Pons (tissue), 1 donor: ENCODE measurements around the gene DYNLRB2.

Source experiments
- DNase-seq: peaks from one replicate; pipeline ENCODE4 v3.0.0-alpha.2; 2016; ENCODE audit warnings: low spot score

The DYNLRB2 gene

GRCh38 chr16:80540516-80541305, at the start of gene DYNLRB2:
Gene DYNLRB2, plus strand, starts transcription at chr16:80540993. Its CDS starts 84 bp downstream, at chr16:80541077.
- DNase-seq, result peak; percentile 90

GRCh38 chr16:80500116-80500859, 40.5 kb upstream of the DYNLRB2 start:
- no peak for DNase-seq

- DNase-seq, result no peak
These were observed 39.8 kb upstream of the DYNLRB2 start for GRCh38 chr16:80500961-80501525.

GRCh38 chr16:80503107-80503506, 37.7 kb upstream of the DYNLRB2 start:
- DNase-seq, result peak; percentile 27

GRCh38 chr16:80507538-80507937, 33.3 kb upstream of the DYNLRB2 start:
- no peak for DNase-seq

DNA sequence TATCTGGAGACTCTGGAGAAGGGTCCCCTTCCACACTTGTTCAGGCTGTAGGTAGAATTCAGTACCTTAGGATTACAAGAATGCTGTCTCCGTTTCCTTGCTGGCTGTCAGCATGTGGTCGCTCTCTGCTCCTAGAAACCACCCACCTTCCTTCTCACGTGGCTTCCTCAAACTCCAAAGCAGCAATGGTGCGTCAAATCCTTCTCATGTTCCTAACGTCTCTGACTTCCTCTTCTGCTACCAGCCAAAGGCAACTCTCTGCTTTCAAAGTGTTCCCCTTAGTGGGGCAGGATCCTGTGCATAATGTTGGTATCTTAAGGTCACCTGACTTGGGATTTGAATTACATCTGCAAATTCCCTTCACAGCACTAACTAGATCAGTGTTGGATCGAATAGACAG, 30.9 kb upstream of the DYNLRB2 start:
- DNase-seq, result peak; percentile 16

- DNase-seq, result no peak
These were observed 28.8 kb upstream of the DYNLRB2 start for GRCh38 chr16:80511824-80512592.

GRCh38 chr16:80512593-80512853, 28.3 kb upstream of the DYNLRB2 start:
- no peak for DNase-seq

GRCh38 chr16:80515374-80515773, 25.4 kb upstream of the DYNLRB2 start:
- DNase-seq, result no peak

GRCh38 chr16:80517846-80518245, 22.9 kb upstream of the DYNLRB2 start:
- no peak for DNase-seq

DNA sequence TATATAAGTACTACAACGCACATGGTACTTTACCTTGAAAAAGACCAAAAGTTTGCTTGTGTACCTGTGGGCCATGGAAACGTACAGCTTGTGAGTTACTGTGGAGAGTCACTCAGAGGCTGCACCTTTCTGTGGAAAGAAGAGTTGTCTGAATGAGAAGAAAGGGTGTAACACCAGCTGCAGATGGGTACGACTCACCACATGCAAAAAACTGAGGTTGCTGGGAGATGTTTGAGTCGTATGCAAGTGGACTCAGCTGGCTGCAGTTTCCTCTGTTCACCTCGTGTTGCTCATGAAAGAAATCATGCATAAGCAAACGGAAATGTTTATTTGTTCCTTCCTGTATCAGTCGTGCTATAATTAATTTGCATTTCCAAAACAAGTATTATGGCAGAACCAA, 22.4 kb upstream of the DYNLRB2 start:
- no peak for DNase-seq

DNA sequence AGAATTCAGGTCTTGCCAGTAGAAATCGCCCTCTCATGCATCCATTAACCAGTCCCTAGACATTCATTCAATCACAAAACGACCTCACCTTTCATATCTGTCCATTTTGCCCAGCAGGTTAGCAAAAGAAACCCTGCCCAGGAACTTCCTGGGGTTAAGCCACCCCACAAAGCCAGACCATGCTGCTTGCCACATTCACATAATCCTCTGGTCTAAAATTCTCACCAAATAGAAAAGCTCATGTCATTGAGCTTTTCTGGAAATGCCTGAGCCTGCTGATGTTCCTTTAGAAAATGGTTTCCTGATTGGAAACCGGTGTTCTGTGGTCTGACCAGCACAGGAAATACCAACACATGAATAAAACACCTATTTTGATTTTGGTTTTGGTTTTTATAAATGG, 21.6 kb upstream of the DYNLRB2 start:
- no peak for DNase-seq

DNA sequence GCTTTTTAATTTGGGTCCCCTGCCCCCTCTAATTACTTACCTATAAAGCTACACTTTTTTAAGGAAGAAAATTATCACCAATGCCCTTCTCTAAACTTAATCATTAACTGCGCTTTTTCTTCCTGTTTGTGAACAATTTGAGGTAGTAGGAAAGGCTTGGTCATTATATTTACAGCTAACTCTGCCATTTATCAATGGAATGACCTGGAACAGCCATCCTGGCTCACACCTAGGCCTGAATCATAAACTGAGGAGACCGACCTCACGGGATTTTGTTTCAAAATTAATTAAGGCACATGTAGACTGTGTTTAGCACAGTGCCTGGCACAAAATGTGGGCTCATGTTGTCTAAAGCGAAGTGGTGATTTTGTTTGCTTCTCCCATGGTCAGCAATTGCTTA, 15.4 kb upstream of the DYNLRB2 start:
- DNase-seq, result no peak

- DNase-seq, result peak; percentile 71
These were observed 14.3 kb upstream of the DYNLRB2 start for GRCh38 chr16:80526418-80527061.

DNA sequence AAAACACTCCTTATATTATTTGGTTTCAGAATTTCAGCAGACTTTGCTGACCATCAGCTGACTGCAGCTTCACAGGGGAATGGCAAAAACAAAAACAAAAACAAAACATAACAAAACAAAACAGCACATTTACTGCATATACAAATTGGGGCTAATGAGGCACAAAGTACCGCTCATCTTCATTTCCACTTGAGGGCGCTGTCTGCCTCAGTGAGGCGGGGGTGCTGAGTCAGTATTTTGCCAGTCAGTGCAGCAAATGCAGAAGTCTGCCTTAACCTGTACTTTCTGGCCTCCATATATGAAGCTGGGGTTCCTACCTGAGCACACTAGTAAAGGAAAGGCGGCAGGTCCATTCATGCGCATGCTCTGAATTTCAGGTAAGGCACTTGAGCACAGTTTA, 13.5 kb upstream of the DYNLRB2 start:
- DNase-seq, result no peak

- no peak for DNase-seq
These were observed 10.3 kb upstream of the DYNLRB2 start for GRCh38 chr16:80530479-80530878.

DNA sequence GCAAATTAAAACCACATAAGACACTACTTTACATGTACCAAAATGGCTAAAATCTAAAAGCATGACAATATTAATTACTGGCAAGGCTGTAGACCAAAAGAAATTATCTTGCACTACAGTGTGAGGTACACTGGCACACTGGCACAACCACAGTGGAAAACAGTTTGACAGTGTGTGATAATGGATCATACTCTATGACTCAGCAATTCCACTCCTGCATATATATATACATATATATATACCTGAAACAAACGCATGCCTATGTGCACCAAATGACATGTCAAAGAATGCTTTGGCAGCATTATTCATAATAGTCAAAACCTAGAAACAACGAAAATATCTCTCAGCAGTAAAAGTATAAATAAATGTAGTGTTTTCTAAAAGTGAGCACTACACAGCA, 4.6 kb upstream of the DYNLRB2 start:
- no peak for DNase-seq

GRCh38 chr16:80541306-80541694, 507 bp downstream of the DYNLRB2 start:
- DNase-seq, result peak; percentile 34

GRCh38 chr16:80543162-80543561, 2.4 kb downstream of the DYNLRB2 start:
- DNase-seq, result no peak

DNA sequence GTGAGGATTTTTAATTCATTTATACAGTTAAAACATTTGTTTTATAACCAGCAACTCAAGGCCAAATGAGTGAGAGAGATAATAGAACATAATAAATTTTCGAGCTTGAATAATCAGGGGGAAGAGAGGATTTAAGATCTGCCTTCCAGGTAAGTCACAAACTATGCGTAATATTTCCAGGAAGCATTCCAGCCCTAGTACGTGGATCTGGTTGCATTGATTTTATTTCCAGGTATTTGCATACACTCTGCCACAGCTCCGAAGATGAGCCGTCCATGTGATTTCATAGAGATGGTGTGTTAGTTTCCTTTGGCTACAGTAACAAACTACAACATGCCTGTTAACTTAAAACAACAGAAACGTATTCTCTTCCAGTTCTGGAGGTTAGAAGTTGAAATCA, 3.5 kb downstream of the DYNLRB2 start:
- no peak for DNase-seq

DNA sequence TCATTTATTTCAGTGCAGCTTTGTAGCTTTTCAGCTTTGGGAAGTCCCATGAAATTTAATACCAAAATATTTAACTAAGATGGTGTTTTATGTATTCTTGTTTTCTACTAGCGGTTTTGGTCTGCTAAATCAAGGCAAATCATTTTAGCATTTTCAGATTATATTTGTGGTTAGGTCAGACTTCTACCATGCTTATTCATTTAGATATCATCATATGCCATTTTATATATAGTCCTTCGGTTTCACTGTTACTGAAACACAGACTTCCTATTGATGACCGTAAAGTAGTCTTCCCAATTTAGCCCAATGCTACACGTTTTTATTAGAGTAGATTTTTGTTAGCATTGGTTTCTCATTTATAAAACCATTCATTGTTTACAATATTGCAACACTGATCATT, 5.5 kb downstream of the DYNLRB2 start:
- DNase-seq, result no peak

GRCh38 chr16:80547145-80547544, 6.4 kb downstream of the DYNLRB2 start:
- DNase-seq, result no peak
